GM21786 (cell line): ENCODE data around the gene CREB3L4.
A peak's percentile ranks its signal among the peaks of the same experiment; 100 is the strongest.

Experiments
- ATAC-seq: cut with Tn5 transposase; IDR thresholded peaks from one replicate; pipeline ENCODE4 v1.9.1; 2021; ENCODE audit not compliant: unreplicated experiment

The CREB3L4 gene

GRCh38 chr1:153967107-153967999, at the start of gene CREB3L4:
CREB3L4 (plus strand) TSS chr1:153967902; CDS start chr1:153968526, 624 bp downstream.
- ATAC-seq: peak; percentile 63

GRCh38 chr1:153919876-153920852, 47.5 kb upstream of the CREB3L4 start:
- no peak for ATAC-seq

- ATAC-seq: no peak
Observed at GRCh38 chr1:153921080-153921802, 46.5 kb upstream of the CREB3L4 start.

GRCh38 chr1:153921803-153922075, 46.0 kb upstream of the CREB3L4 start:
- ATAC-seq: no peak

- peak; percentile 16 for ATAC-seq
Observed at GRCh38 chr1:153922076-153922971, 45.4 kb upstream of the CREB3L4 start.

GRCh38 chr1:153922972-153923925, 44.5 kb upstream of the CREB3L4 start, which contains the start of gene GATAD2B:
GATAD2B (minus strand) TSS chr1:153922972; CDS start chr1:153828347, 94,625 bp downstream.
- peak; percentile 87 for ATAC-seq

GRCh38 chr1:153926405-153926804, 41.3 kb upstream of the CREB3L4 start:
- ATAC-seq: no peak

- no peak for ATAC-seq
Observed at GRCh38 chr1:153928245-153928644, 39.5 kb upstream of the CREB3L4 start.

- no peak for ATAC-seq
Observed at GRCh38 chr1:153928791-153929341, 38.8 kb upstream of the CREB3L4 start.

- no peak for ATAC-seq
Observed at GRCh38 chr1:153929426-153929825, 38.3 kb upstream of the CREB3L4 start.

GRCh38 chr1:153929981-153930948, 37.4 kb upstream of the CREB3L4 start:
- ATAC-seq: no peak

- ATAC-seq: no peak
Observed at GRCh38 chr1:153932156-153933131, 35.3 kb upstream of the CREB3L4 start.

GRCh38 chr1:153933430-153933829, 34.3 kb upstream of the CREB3L4 start:
- no peak for ATAC-seq

- ATAC-seq: no peak
Observed at GRCh38 chr1:153933955-153934354, 33.7 kb upstream of the CREB3L4 start.

- ATAC-seq: no peak
Observed at GRCh38 chr1:153934746-153935145, 33.0 kb upstream of the CREB3L4 start.
